HuH-7 (cell line): Measurements from ENCODE around the gene PATZ1.
"Not testable (repeated sequence)": the region's sequence is repeated elsewhere in the genome, so short reads cannot be mapped to it uniquely, and the experiment has no call there.

ENCODE experiments used
- DNase-seq: peaks from one replicate; pipeline ENCODE4 v3.0.0; 2011; ENCODE audit warnings: low spot score

Gene PATZ1, protein sequence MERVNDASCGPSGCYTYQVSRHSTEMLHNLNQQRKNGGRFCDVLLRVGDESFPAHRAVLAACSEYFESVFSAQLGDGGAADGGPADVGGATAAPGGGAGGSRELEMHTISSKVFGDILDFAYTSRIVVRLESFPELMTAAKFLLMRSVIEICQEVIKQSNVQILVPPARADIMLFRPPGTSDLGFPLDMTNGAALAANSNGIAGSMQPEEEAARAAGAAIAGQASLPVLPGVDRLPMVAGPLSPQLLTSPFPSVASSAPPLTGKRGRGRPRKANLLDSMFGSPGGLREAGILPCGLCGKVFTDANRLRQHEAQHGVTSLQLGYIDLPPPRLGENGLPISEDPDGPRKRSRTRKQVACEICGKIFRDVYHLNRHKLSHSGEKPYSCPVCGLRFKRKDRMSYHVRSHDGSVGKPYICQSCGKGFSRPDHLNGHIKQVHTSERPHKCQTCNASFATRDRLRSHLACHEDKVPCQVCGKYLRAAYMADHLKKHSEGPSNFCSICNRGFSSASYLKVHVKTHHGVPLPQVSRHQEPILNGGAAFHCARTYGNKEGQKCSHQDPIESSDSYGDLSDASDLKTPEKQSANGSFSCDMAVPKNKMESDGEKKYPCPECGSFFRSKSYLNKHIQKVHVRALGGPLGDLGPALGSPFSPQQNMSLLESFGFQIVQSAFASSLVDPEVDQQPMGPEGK

GRCh38 chr22:31346255-31346732 lies at the start of gene PATZ1:
PATZ1 (minus strand) TSS chr22:31346346; CDS start chr22:31345602, 744 bp downstream.
- peak; percentile 86 for DNase-seq

GRCh38 chr22:31394326-31394725 lies 48.2 kb upstream of the PATZ1 start:
- DNase-seq: no peak

DNA sequence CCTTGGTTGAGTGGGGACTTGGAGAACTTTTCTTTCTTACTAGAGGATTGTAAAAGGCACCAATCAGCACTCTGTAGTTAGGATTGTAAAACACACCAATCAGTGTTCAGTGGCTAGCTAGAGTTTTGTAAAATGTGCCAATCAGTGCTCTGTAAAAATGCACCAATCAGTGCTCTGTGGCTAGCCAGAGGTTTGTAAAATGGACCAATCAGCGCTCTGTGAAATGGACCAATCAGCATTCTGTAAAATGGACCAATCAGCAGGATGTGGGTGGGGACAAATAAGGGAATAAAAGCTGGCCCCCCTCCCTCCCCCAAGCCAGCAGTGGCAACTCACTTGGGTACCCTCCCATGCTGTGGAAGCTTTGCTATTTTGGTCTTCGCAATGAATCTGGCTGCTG lies 47.7 kb upstream of the PATZ1 start:
- DNase-seq: no peak

DNA sequence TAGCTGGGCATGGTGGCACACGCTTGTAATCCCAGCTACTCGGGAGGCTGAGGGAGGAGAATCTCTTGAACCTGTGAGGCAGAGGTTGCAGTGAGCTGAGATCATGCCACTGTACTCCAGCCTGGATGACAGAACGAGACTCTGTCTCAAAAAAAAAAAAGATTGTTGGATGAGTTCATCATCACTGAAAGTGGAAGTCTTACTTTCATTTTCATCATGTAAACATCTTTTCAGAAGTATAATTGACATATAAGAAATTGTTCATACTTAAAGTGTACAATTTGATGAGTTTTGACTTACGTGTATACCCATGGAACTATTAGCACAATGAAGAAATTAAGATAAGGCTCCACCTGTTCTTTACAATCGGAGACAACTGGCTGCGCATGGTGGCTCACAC lies 32.5 kb upstream of the PATZ1 start:
- DNase-seq: not testable (repeated sequence)

- no peak for DNase-seq
Observed at GRCh38 chr22:31378123-31378522, 32.0 kb upstream of the PATZ1 start.

DNA sequence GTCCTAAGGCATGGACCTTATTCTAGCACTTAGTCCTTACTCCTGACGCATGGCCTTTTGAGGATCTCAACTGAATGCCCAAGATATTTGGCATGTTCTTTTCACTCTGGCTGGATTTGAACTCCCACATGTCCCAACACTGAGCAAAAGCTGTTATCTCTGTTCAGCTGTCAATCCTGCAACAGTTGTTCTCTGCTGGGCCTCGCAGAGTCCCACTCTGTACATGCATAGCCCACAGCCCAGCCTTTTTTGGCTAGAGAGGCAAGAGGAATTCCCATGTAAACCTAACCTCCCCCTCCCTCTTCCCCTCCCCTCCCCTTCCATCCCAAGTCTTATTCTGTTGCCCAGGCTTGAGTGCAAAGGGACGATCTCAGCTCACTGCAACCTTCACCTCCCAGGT lies 31.5 kb upstream of the PATZ1 start:
- no peak for DNase-seq

DNA sequence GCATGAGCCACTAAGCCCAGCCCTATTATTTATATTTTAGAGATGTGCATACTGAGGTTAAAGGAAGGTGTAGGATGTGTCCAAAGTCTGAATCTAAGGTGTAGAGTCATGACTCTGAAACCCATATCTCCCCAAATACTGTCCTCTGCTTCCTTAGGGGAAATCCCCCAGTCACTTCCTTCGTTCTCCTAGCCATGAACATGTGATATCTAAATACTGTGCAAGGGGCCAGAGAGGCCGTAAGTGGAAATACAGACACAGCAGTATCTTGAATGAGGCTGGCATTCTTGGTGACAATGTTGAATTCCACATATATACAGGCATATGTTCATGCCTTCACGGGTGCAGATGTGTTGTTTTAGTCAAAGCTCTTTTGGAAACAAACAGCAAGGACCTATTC lies 21.3 kb upstream of the PATZ1 start:
- DNase-seq: no peak

DNA sequence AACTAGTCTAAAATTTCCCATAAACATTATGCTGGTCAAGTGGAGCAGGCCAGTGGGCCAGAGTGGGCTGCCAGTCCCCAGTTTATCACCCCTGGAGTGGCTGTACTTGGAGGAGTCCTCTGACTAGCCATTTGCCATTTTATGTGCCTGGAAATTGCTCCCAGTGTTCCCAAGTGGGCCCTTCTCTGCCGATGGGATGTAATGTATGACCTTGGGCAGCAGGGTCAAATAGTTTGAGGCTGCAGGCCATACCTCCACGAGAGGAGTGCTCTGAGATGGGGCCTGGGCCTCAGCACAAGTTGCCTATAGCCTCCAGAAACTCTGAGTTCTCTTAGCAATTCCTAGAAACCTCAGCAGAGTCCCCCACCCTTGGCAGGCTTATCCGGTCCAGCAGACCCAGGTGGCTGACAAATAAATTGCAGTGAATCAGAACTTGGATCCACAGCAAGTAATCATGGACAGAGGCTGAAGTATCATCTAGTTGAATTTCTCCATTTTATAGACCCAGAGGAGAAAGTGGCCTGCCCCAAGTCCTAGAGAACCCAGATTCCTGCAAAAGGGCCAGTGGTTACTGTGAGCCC lies 17.8 kb upstream of the PATZ1 start:
- DNase-seq: no peak

DNA sequence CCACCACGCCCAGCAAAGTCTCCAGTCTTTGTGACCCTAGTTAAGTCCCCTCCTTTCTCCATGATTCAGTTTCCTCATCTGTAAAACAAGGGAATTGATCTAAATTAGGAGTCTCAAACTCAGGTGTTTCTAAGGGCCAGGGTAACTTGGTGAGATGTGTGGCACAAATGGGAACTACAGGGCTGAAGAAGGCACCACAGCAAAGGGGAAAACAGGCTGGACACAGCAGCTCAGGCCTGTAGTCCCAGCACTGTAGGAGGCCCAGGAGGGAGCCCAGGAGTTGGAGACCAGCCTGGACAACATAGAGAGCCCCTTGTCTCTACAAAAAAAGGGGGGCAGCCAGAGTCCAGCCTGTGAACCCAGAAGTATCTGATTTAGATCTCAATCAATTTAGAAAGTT lies 15.6 kb upstream of the PATZ1 start:
- no peak for DNase-seq

- DNase-seq: no peak
Observed at GRCh38 chr22:31360029-31360428, 13.9 kb upstream of the PATZ1 start.

DNA sequence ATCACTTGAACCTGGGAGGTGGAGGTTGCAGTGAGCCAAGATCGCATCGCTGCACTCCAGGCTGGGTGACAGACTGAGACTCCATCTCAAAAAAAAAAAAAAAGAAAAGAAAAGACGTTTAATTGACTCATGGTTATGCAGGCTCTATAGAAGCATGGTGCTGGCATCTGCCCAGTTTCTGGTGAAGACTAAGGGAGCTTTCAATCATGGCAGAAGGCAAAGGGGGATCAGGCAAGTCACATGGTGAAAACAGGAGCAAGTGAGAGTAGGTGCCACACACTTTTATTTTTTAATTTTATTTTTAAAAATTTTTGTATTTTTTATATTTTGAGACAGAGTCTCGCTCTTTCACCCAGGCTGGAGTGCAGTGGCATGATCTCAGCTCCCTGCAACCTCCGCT lies 8.4 kb upstream of the PATZ1 start:
- no peak for DNase-seq

GRCh38 chr22:31350410-31350863 lies 4.3 kb upstream of the PATZ1 start:
- peak; percentile 51 for DNase-seq

DNA sequence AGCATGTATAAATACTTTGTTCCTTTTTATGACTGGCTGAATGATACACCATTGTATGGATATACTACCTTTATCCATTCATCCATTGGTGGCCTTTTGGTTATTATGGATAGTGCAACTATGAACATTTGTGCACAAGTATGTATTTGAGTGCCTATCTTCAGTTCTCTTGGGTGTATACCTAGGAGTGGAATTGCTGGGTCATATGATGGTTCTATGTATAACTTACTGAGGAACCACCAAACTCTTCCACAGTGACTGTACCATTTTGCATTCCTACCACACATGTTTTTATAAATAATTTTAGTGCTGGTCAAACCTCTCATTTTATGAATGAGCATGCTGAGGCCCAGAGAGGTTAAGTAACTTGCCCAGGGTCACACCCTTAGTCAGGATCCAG lies 3.8 kb upstream of the PATZ1 start:
- no peak for DNase-seq

DNA sequence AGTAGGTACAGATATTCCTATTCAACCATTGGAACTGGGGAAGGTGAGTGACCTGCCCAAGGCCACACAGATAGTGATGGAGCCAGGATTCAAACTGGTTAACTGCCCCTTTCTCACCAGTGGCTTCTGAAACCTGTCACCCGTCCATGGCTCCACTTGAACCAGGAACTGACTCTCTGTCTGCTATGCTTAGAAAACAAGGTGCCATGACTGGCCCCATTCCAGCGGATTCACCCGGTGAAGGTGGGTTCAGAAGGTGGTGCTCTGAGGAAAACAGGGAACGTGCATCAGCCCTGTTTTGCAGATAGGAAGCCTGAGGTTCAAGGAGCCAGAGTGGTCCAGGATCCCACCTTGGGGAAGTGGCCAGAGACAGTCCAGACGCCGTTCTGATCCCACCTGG lies 2.6 kb upstream of the PATZ1 start:
- DNase-seq: no peak

DNA sequence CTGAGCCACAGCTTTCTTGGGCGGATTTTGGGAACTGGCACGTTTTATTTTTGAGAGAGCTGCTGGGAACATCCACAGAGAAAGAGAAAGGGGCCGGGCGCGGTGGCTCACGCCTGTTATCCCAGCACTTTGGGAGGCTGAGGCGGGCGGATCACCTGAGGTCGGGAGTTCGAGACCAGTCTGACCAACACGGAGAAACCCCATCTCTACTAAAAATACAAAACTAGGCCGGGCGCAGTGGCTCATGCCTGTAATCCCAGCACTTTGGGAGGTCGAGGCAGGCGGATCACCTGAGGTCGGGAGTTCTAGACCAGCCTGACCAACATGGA lies 1.8 kb upstream of the PATZ1 start:
- DNase-seq: not testable (repeated sequence)

- DNase-seq: peak; percentile 74
Observed at GRCh38 chr22:31347251-31348008, 1.3 kb upstream of the PATZ1 start.

DNA sequence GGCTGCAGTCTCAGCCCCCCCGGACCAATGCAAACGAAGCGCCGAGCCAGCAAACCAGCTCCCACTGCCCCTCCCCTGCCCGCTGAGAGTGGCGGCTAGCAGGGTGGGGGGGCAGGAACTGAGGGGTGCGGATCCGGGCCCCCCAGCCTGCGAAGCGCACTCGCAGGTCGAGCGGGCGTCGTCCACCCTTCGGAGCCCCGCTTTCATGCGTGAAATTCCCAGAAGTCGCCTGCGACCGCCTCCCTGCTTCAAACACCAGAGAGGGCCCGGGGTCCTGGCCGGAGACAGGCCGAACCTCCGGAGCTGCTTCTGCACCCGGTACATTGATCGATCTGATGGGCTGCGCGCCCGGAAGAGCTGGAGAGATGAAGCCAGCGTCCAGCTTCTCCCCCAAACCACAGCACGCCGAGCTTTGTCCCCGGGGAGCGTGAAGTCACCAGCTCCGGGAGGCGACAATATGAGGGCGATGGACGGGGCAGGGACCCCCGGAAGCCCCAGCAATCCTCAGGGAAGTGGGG lies 646 bp upstream of the PATZ1 start:
- peak; percentile 75 for DNase-seq

GRCh38 chr22:31345331-31346254 lies 553 bp downstream of the PATZ1 start:
- DNase-seq: peak; percentile 96

GRCh38 chr22:31344578-31345330 lies 1.4 kb downstream of the PATZ1 start:
- no peak for DNase-seq

GRCh38 chr22:31344256-31344577 lies 1.9 kb downstream of the PATZ1 start:
- no peak for DNase-seq
